Measurements from ENCODE around the gene CCR4.

Gene CCR4

DNA sequence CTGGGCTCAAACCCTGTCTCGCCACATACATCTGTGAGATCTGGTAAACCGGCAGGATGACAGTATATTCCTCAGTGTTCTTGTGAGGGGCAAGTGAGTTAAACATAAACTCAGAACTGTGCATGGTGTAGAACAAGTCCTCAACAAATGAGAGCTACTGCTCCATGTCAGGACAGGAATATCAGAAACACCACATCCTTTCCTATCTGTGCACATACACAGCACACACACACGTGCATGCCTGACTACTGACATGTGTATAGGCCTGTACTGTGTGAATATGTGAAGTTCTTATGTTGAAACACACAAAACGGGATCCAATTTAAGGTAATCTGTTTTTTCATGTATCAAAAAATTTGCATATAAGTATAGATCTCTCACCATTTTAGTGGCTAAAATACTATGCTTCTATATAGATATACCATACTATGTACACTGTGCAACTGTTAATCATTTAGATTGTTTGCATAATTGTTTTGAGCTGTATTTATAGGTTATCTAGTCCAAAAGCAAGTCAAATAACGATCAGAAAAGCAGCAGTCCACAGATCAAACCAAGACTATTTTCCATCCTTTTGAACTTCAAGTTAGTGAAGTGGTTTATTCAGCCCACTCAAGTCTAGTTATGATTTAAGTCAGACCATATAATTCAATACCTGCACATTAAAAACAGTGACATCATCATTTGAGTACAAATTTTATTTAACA is 44.8 kb downstream of the CCR4 start:
- no peak overlapping the region for H3K4me3 ChIP-seq (ENCODE audit: control insufficient read depth, low read depth, low read length)
- DNase-seq (ENCODE audit: low read depth) = no peak
- TF ChIP-seq CTCF (IDR thresholded peaks at IDR 0.05; ENCODE audit: control insufficient read depth, insufficient read depth, low read depth, low read length, missing control alignments) = no peak

GRCh38 chr3:32996755-32997091 is 45.3 kb downstream of the CCR4 start:
- DNase-seq (ENCODE audit: low read depth) = no peak
- TF ChIP-seq CTCF (IDR thresholded peaks at IDR 0.05; ENCODE audit: control insufficient read depth, insufficient read depth, low read depth, low read length, missing control alignments) = no peak
- H3K4me3 ChIP-seq (ENCODE audit: control insufficient read depth, low read depth, low read length) = no peak overlapping the region

GRCh38 chr3:32998631-32999451 is 47.4 kb downstream of the CCR4 start:
- no peak overlapping the region for H3K4me3 ChIP-seq (ENCODE audit: control insufficient read depth, low read depth, low read length)
- no peak for DNase-seq (ENCODE audit: low read depth)
- no peak for TF ChIP-seq CTCF (IDR thresholded peaks at IDR 0.05; ENCODE audit: control insufficient read depth, insufficient read depth, low read depth, low read length, missing control alignments)

DNA sequence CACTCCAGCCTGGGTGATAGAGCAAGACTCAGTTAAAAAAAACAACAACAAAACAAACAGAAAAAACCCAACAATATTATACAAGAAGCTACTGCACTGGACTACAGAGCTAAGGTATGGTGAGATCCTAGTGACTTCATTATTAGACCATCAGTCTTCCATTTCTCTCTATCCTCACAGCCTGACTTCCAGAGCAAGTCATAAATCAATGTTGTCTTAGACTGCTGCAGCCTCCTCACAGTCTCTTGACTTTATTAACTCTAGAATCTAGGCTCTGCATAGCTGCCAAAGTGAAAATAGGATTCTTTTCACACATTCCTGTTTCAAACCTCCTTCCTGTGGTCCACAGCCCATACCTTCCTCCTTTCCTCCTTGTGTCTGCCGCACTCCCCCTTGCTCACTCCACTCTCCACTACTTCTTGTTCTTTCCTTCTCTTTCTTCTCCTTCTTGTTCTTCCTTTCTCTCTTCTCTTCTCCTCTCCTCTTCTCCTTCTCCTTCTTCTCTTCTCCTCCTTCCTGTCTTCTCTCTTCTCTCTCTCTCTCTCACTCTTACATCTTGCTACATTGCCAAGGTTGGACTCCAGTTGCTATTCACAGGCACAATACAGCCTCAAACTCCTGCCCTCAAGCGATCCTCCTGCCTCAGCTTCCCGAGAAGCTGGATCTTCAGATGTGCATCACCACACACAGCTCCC is 49.4 kb downstream of the CCR4 start:
- no peak for DNase-seq (ENCODE audit: low read depth)
- no peak overlapping the region for H3K4me3 ChIP-seq (ENCODE audit: control insufficient read depth, low read depth, low read length)
- TF ChIP-seq CTCF (IDR thresholded peaks at IDR 0.05; ENCODE audit: control insufficient read depth, insufficient read depth, low read depth, low read length, missing control alignments) = no peak

- no peak overlapping the region for H3K4me3 ChIP-seq (ENCODE audit: control insufficient read depth, low read depth, low read length)
- DNase-seq (ENCODE audit: low read depth) = no peak
- no peak for TF ChIP-seq CTCF (IDR thresholded peaks at IDR 0.05; ENCODE audit: control insufficient read depth, insufficient read depth, low read depth, low read length, missing control alignments)
Measured at GRCh38 chr3:33001889-33002288, 50.4 kb downstream of the CCR4 start.

DNA sequence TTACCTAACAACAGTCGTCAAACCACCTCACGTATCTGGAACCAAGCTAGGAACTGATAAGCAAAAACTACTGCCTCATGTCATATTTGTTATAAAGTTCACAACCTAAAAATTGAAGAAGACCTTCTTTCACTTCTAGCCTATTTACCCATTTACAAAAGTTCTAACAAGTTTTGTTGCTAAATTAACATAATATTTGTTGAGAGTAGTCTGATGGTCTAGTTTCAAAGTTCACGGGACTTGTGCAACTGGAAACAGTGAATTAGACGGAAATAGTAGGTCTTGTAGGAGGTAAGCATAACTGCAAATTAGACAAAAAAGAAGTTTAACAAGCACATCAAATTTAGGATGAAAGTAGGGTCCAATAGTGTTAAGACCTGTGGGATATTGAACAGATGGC is 51.9 kb downstream of the CCR4 start:
- no peak for TF ChIP-seq CTCF (IDR thresholded peaks at IDR 0.05; ENCODE audit: control insufficient read depth, insufficient read depth, low read depth, low read length, missing control alignments)
- no peak for DNase-seq (ENCODE audit: low read depth)
- no peak overlapping the region for H3K4me3 ChIP-seq (ENCODE audit: control insufficient read depth, low read depth, low read length)
